Measurements from ENCODE around the gene IL6R. TPM values are rescaled to one million over a fixed set of nuclear protein-coding genes. Genes with fewer than 3 reads are reported as not detected.

IL6R gene
- total RNA-seq, 1 donor from 2014 or later: 3.3 TPM

GRCh38 chr1:154460695-154461260, 55.6 kb downstream of the IL6R start:
- Mint-ChIP-seq H3K9me3 (no peaks in the 10 kb centered on the region), H3K36me3 (ENCODE audit: low read depth) (peaks cover 10% of the 10 kb centered on the region), H3K27me3 (peaks cover 8% of the 10 kb centered on the region), H3K4me3 (no peak overlapping the region), H3K27ac (no peak overlapping the region), H3K4me1 (peaks cover 30% of the 10 kb centered on the region)
- DNase-seq: no peak
- intact Hi-C loops (cut with micrococcal nuclease): loop anchor here (5.0 kb wide), 1 partner anchor 108 kb away; no protein-coding TSS in a partner anchor

GRCh38 chr1:154463512-154463990, 58.4 kb downstream of the IL6R start:
- peak overlapping the region; percentile 75 for H3K27ac Mint-ChIP-seq
- peaks cover 42% of the 10 kb centered on the region for H3K4me1 Mint-ChIP-seq

GRCh38 chr1:154465621-154466195, 60.6 kb downstream of the IL6R start:
- no peak overlapping the region for H3K27ac Mint-ChIP-seq
- H3K4me3 Mint-ChIP-seq: no peak overlapping the region
- H3K4me1 Mint-ChIP-seq: peaks cover 39% of the 10 kb centered on the region
- intact Hi-C loops (cut with micrococcal nuclease): no loop called here
- H3K9me3 Mint-ChIP-seq: no peaks in the 10 kb centered on the region
- no peaks in the 10 kb centered on the region for H3K36me3 Mint-ChIP-seq (ENCODE audit: low read depth)
- H3K27me3 Mint-ChIP-seq: no peaks in the 10 kb centered on the region
- DNase-seq: no peak

More at GRCh38 chr1:154463512-154463990, 58.4 kb downstream of the IL6R start:
- Mint-ChIP-seq H3K9me3 (no peaks in the 10 kb centered on the region), H3K27me3 (no peaks in the 10 kb centered on the region), H3K4me3 (peak overlapping the region; percentile 24), H3K36me3 (ENCODE audit: low read depth) (peaks cover 2% of the 10 kb centered on the region)
- peak; percentile 87 for DNase-seq
- intact Hi-C loops (cut with micrococcal nuclease): loop anchor here (1.0 to 5.0 kb wide), 3 partner anchors 24 to 111 kb away; no protein-coding TSS in a partner anchor

GRCh38 chr1:154466206-154466605, 61.1 kb downstream of the IL6R start:
- H3K27ac Mint-ChIP-seq: no peak overlapping the region
- no peaks in the 10 kb centered on the region for H3K27me3 Mint-ChIP-seq
- intact Hi-C loops (cut with micrococcal nuclease): no loop called here
- DNase-seq: no peak
- H3K36me3 Mint-ChIP-seq (ENCODE audit: low read depth): no peaks in the 10 kb centered on the region
- no peak overlapping the region for H3K4me3 Mint-ChIP-seq
- no peaks in the 10 kb centered on the region for H3K9me3 Mint-ChIP-seq
- H3K4me1 Mint-ChIP-seq: peaks cover 36% of the 10 kb centered on the region

GRCh38 chr1:154466921-154467417, 61.8 kb downstream of the IL6R start:
- no peak overlapping the region for H3K4me3 Mint-ChIP-seq
- H3K4me1 Mint-ChIP-seq: peaks cover 31% of the 10 kb centered on the region

GRCh38 chr1:154467434-154468102, 62.4 kb downstream of the IL6R start:
- Mint-ChIP-seq H3K36me3 (ENCODE audit: low read depth) (no peaks in the 10 kb centered on the region), H3K27me3 (no peaks in the 10 kb centered on the region), H3K4me1 (peaks cover 29% of the 10 kb centered on the region), H3K27ac (no peak overlapping the region), H3K4me3 (no peak overlapping the region), H3K9me3 (no peaks in the 10 kb centered on the region)
- no peak for DNase-seq
- intact Hi-C loops (cut with micrococcal nuclease): no loop called here

More at GRCh38 chr1:154466921-154467417, 61.8 kb downstream of the IL6R start:
- no peak for DNase-seq
- no peaks in the 10 kb centered on the region for H3K9me3 Mint-ChIP-seq
- intact Hi-C loops (cut with micrococcal nuclease): no loop called here
- H3K27ac Mint-ChIP-seq: no peak overlapping the region
- no peaks in the 10 kb centered on the region for H3K36me3 Mint-ChIP-seq (ENCODE audit: low read depth)
- no peaks in the 10 kb centered on the region for H3K27me3 Mint-ChIP-seq

GRCh38 chr1:154468535-154469250, 63.5 kb downstream of the IL6R start:
- H3K9me3 Mint-ChIP-seq: no peaks in the 10 kb centered on the region
- intact Hi-C loops (cut with micrococcal nuclease): no loop called here
- no peaks in the 10 kb centered on the region for H3K36me3 Mint-ChIP-seq (ENCODE audit: low read depth)
- H3K4me3 Mint-ChIP-seq: no peak overlapping the region
- no peak for DNase-seq
- H3K27ac Mint-ChIP-seq: no peak overlapping the region
- H3K27me3 Mint-ChIP-seq: no peaks in the 10 kb centered on the region
- H3K4me1 Mint-ChIP-seq: peaks cover 23% of the 10 kb centered on the region

- Mint-ChIP-seq H3K36me3 (ENCODE audit: low read depth) (no peaks in the 10 kb centered on the region), H3K27me3 (peaks cover 1% of the 10 kb centered on the region), H3K4me1 (peaks cover 13% of the 10 kb centered on the region), H3K27ac (no peak overlapping the region), H3K4me3 (no peak overlapping the region), H3K9me3 (no peaks in the 10 kb centered on the region)
- DNase-seq: no peak
- intact Hi-C loops (cut with micrococcal nuclease): no loop called here
Observed at GRCh38 chr1:154469844-154470560, 64.9 kb downstream of the IL6R start.

- no peak for DNase-seq
- Mint-ChIP-seq H3K4me1 (peaks cover 7% of the 10 kb centered on the region), H3K27ac (no peak overlapping the region), H3K36me3 (ENCODE audit: low read depth) (no peaks in the 10 kb centered on the region), H3K27me3 (peaks cover 1% of the 10 kb centered on the region), H3K9me3 (no peaks in the 10 kb centered on the region), H3K4me3 (no peak overlapping the region)
- intact Hi-C loops (cut with micrococcal nuclease): no loop called here
Observed at GRCh38 chr1:154471304-154471703, 66.2 kb downstream of the IL6R start.

- DNase-seq: no peak
- Mint-ChIP-seq H3K27me3 (peaks cover 1% of the 10 kb centered on the region), H3K4me3 (no peak overlapping the region), H3K4me1 (peaks cover 12% of the 10 kb centered on the region), H3K36me3 (ENCODE audit: low read depth) (no peaks in the 10 kb centered on the region), H3K9me3 (no peaks in the 10 kb centered on the region), H3K27ac (no peak overlapping the region)
- intact Hi-C loops (cut with micrococcal nuclease): loop anchor here (5.0 kb wide), 1 partner anchor 68 kb away; the partner anchor contains the start of gene IL6R
Observed at GRCh38 chr1:154474802-154475201, 69.7 kb downstream of the IL6R start.

- intact Hi-C loops (cut with micrococcal nuclease): loop anchor here (5.0 kb wide), 1 partner anchor 69 kb away; the partner anchor contains the start of gene IL6R
- Mint-ChIP-seq H3K4me3 (no peak overlapping the region), H3K9me3 (no peaks in the 10 kb centered on the region), H3K27me3 (peaks cover 3% of the 10 kb centered on the region), H3K27ac (no peak overlapping the region), H3K36me3 (ENCODE audit: low read depth) (no peaks in the 10 kb centered on the region), H3K4me1 (peaks cover 14% of the 10 kb centered on the region)
- DNase-seq: no peak
Observed at GRCh38 chr1:154476791-154477190, 71.6 kb downstream of the IL6R start.

GRCh38 chr1:154478013-154478412, 72.9 kb downstream of the IL6R start:
- H3K4me1 Mint-ChIP-seq: peaks cover 14% of the 10 kb centered on the region
- no peak overlapping the region for H3K4me3 Mint-ChIP-seq
- intact Hi-C loops (cut with micrococcal nuclease): loop anchor here (5.0 kb wide), 1 partner anchor 71 kb away; the partner anchor contains the start of gene IL6R
- H3K27me3 Mint-ChIP-seq: peaks cover 3% of the 10 kb centered on the region
- DNase-seq: no peak
- H3K36me3 Mint-ChIP-seq (ENCODE audit: low read depth): no peaks in the 10 kb centered on the region
- H3K27ac Mint-ChIP-seq: no peak overlapping the region
- no peaks in the 10 kb centered on the region for H3K9me3 Mint-ChIP-seq

GRCh38 chr1:154478639-154479038, 73.5 kb downstream of the IL6R start:
- no peak overlapping the region for H3K27ac Mint-ChIP-seq
- intact Hi-C loops (cut with micrococcal nuclease): loop anchor here (5.0 kb wide), 1 partner anchor 71 kb away; the partner anchor contains the start of gene IL6R
- peaks cover 9% of the 10 kb centered on the region for H3K27me3 Mint-ChIP-seq
- H3K9me3 Mint-ChIP-seq: no peaks in the 10 kb centered on the region
- H3K4me1 Mint-ChIP-seq: peaks cover 14% of the 10 kb centered on the region
- no peak overlapping the region for H3K4me3 Mint-ChIP-seq
- H3K36me3 Mint-ChIP-seq (ENCODE audit: low read depth): no peaks in the 10 kb centered on the region
- DNase-seq: peak; percentile 67

All from activated CD4-positive, alpha-beta T cell treated with anti-CD3 and anti-CD28 coated beads, Interleukin-2, amount 10 ng/mL, durations not matched to agents 24 days and 14 days (primary cell).